COR-L47 (cell line): ENCODE data around the gene IL17RD.

Experiments
- DNase-seq: peaks from one replicate; lab custom pipeline; 2025; lab: John Stamatoyannopoulos, UW

IL17RD gene

DNA sequence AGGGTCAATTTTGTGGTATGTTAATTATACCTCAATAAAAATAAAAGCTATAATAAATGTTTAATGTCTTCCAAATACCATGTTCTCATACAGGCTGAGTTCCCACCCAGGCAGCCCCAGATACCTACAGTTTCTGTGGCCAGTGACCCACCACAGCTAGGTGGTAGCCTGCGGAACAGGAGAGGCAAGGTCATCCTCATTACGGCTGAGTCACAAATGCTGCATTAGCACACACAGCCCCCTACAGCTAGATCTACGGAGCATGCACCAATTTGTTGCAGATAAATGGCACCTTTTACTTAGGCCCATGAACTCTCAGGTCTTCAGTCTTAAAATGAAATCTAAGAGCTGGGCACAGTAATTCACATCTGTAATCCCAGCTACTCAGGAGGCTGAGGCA, 99.6 kb downstream of the IL17RD start:
- DNase-seq = no peak

DNA sequence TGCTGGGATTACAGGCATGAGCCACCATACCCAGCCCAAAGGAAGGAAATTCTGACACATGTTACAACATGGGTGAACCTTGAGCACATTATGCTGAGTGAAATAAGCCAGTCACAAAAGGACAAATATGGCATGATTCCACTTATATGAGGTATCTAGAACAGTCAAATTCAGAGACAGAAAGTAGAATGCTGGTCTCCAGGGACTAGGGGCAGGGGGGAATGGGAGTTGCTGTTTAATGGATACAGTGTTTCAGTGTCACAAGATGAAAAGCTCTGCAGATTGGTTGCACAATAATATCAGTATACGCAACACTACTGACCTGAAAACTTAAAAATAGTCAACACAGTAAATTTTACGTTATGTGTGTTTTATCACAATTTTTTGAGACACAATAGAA, 100.6 kb downstream of the IL17RD start:
- DNase-seq = no peak

DNA sequence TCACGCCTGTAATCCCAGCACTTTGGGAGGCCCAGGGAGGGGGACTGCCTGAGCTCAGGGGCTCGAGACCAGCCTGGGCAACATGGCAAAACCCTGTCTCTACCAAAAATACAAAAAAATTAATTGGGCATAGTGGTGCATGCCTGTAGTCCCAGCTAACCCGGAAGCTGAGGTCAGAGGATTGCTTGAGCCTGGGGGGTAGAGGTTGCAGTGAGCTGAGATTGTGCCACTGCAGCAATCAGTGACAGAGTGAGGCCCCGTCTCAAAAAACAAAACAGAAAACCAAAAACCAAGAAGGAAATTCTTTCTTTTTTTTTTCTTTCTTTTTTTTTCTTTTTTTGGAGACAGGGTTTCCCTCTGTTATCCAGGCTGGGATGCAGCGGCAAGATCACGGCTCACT, 101.2 kb downstream of the IL17RD start:
- DNase-seq = no peak

DNA sequence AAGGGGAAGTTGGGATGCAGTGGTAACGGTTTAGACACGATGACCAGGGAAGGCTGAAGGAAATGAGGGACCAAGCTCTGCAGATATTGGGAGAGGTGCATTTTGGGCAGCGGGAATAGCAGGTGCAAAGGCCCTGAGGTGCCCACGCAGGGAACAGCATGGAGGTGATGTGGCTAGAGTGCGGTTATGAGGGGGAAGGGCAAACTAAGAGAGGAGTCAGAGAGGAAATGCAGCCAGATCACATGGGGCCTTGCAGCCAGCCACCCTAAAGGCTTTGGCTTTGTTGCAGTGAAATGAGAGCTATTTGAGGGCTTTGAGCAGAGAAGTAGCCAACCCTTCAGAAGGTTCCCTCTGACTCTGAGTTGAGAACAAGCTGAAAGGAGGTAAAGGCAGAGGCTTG, 102.1 kb downstream of the IL17RD start:
- DNase-seq = no peak

DNA sequence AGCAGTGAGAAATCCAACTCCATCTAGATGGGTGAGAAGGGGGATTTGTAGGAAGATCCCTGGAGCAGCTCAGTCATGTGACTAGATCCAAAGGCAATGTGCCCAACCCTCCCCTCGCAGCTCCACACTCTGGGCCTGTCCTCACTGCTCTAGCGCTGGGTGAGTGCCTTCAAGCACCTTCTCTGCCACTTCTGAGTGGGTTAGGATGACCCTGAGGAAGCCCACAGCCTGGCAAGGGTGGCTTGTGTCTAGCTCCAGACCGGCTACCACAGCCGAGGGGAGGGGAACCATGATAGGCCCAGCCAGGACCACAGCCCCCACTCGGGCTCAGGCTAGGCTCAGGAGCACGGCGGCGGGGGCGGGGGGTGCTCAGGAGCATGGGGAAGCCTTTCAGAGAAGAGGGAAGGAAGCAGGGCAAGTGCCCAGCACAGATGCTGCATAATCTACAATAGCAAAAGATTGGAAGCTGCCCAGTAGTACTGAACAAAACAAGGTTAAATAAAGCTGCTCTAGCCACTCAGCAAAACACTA, 103.0 kb downstream of the IL17RD start:
- no peak for DNase-seq

DNA sequence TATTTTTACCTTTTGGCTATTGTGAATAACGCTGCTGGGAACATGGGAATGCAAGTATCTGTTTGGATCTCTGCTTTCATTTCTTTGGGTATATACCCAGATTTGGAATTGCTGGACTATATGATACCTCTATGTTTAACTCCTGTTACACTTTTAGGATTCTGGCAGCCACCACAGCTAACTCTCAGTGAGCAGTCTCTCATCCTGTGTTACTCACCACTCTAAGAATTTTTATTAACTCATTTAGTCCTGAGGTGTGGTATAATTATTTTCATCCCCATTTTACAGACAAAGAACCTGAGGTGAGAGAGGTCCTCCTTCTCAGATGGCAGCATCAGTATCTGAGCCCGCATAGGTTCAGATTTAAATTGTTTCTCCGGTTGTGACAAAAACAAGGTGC, 103.6 kb downstream of the IL17RD start:
- no peak for DNase-seq

DNA sequence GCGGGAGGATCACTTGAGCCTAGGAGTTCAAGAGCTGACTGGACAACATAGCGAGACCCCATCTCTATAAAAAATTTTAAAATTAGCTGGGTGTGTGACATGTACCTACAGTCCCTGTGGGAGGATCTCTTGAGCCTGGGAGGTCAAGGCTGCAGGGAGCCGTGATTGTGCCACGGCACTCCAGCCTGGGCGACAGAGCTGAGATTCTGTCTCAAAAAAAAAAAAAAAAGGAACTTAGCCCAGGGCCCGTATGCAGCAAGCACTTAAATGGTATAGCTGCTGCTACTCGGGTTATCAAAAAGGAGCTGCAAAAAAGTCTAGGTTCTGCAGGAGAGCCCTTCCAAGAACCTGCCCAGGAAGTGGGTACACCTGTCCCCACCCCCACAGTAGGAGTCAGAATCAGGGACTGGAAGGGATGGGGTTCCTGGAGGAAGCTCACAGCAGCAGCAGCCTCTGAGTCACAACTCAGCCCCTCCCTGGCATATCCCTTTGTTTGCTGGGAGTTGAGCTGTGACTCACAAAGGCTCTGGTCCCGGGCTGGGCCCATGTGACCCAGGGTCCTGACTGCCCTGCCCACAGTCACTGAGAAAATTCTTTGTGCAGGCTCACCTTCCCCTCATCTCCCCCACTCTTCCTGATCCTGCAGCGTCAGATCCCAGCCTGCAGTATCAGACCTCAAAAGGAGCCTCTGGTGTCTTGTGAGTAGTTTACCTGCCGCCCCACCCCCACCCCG, 104.9 kb downstream of the IL17RD start, which contains the start of gene SPATA12:
TSS of gene SPATA12 (plus strand) at position 576 of the 733 bp plus-strand sequence. CDS start 13,031 bp downstream, outside the sequence.
- no peak for DNase-seq

DNA sequence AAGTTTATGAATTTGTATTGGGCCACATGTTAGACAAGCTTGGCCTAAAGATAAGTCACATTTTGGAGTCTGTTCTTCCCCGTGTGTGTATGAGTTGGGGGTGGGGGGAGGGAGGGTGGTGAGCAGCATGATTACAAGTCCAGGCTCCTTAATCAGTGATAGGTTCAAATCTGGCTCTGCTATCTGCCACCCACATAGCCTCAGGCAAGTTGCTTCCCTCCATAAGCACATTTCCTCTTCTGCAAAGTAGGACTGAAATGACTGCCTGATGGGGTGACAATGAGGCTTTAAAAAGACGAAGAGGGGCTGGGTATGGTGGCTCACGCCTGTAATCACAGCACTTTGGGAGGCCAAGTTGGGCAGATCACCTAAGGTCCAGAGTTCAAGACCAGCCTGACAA, 105.7 kb downstream of the IL17RD start:
- no peak for DNase-seq

DNA sequence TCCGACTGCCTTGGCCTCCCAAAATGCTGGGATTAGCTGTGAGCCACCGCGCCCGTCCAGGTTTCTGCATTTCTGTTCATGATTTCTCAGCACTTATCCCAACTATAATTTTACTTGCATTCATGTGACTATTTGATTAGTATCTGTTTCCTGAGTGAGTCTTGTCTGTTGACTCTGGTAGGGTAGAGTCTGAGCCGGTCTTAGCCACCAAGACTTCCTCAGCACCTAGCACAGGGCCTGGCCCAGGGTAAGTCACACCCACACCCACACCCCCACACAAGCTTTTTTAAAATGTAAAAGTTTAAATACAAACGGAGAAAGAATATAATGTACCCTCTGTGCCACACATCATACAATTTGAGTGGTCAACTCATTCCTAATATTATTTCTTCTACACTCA, 107.8 kb downstream of the IL17RD start:
- no peak for DNase-seq

DNA sequence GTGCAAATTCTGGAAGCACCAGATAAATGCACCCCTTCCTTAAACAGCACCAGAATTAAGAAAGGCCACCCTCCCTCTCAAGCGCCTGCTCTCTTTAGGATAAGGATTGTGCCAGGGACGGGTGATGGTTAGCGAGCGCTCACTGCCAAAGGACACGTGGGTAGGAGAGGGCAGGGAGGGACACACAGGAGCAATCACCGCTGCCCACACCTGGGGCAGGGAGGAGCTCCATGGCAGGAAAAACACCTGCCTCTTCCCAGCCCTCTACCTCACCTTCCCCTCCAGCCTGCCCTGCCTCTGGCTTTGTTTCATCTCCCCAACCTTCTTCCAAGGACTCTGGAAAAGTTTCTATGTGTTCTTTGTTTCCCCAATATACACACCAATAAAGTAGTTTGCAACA, 112.0 kb downstream of the IL17RD start:
- DNase-seq = no peak

DNA sequence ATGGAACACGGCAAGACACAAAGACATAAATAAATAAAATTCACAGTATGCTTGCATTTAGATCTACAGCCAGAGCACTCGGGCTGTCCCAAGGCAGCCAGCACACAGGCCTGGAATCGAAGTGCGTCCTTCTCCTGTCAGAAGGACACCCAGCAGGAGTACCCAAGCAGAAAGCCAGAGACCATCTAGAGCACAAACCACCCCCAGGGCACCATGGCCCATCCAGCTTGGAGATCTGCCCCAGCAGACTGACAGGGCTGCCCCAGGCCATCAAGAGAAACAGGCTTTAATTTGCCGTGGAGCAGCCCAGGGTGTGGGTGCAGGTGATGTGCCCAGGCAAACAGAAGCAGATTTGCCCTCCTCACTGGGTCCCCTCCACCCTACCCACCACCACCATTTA, 112.5 kb downstream of the IL17RD start:
- no peak for DNase-seq

DNA sequence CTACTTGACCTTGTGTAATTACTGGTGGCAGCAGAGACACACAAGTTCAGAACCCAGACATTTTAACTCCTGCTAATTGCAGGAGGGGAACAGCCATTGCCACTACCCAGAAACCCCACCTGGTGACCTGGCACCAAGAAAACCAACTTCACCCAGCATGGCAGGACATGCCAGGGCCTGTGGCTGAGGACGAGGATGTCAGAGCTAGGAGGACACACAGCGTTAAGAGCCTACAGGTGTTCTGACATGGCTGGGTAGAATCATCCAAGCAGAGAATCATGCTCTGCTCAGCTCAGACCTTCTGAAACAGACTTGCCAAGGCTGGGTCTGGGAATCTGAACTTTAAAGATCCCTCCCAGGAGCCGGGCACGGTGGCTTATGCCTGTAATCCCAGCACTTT, 116.4 kb downstream of the IL17RD start:
- no peak for DNase-seq

DNA sequence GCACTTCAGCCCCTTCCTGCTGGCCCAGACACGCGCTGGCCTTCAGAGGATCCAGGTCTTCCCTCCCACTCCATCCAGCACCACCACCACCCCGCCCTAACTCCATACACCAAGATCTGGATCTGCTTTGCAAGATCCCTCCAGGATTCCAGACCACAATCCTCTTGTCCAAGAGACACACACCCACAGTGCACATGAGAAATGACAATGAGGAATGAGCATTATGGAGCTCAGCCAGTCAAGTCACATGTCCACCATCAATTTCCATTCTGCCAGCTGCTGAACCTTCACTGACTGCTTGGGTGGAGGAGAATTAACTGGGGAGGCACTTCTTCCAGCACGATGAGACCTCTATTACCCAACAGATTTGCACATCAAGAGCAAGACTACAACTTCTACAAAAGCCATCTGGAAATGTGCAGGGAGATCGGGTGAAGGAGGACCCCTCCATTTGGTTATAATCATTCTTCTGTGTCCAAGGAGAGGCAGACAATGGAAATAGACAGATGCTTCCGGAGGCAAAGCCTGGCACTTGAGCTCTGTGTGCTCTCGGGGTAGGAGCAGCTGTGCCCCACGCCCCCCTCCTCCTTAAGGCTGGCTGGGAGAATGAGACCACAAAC, 117.0 kb downstream of the IL17RD start:
- DNase-seq = no peak

DNA sequence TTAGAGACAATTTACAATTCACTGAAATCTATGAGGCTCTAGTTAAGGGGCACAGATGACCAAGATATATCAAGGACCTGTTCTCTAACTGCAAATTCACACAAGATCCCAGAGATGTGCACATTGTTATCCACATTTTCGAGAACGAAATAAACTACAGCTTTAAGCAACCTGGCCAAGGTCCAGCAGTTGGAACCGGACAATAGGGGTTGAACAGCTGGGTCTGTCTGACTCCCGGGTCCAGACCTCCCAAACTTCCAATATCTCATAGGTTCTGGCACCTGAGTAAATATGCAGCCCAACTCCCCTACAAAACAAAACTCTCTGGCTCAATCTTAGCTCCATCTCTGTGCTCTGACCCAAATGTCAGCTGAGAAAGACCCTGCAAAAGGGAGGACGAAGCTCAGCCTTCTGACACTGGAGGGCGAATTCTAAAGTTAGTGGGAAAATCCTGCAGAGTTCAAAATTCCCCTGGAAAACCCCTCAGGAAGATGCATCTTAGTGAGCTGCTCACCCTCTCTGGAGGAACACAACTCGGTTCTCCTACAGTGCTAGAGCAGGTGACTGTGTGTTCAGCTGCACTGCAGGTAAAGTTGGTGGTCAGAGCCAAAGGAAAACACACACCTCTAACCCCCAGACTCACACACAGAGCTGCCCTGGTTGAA, 118.9 kb downstream of the IL17RD start:
- no peak for DNase-seq

DNA sequence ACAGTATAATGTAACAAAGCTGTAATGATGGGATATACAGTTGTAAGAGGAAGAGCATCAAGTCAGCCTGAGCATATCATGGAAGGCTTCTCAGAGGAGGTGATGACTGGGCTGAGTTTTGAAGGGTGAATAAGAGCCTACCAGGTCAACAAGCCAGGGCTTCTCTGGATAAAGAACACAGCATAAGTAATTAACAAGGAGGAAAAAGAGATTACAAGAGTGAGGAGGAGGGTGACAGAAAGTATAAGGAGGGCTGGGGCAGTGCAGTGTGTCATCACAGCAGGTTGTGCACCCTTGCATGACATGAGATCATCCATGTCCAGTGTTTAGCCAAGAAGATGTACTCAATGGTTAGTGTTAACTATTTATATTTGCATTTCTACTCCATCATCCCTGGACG, 121.6 kb downstream of the IL17RD start:
- no peak for DNase-seq

DNA sequence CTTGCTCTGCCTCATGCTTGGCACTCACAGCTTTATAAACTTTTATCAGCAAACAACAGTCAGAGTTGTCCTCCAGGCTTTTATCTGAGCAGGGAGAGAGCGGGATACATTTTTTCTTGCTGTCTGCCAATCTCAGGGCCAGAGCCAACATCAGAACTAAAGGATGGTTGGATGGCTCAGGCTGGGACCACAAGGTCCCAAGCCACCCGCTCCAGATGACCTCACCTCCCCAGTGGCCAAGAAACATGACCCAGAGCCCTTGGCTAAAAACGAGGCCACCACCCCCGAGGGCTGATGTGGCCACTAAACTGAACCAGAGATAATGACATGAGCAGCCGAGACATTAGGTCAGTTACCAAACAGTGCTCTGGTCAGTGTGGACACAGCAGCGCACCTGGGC, 123.5 kb downstream of the IL17RD start:
- DNase-seq = no peak
